CMK (cell line): ENCODE measurements around the gene POC1A.

Experiments
- DNase-seq: peaks from one replicate; pipeline ENCODE4 v3.0.0-alpha.2; 2010; ENCODE audit warnings: low read depth

POC1A gene

GRCh38 chr3:52126500-52126899 is 27.7 kb downstream of the POC1A start:
- DNase-seq = no peak

GRCh38 chr3:52126036-52126435 is 28.2 kb downstream of the POC1A start:
- no peak for DNase-seq

- no peak for DNase-seq
Observed at GRCh38 chr3:52124766-52125165, 29.5 kb downstream of the POC1A start.

GRCh38 chr3:52124126-52124525 is 30.1 kb downstream of the POC1A start:
- DNase-seq = no peak

GRCh38 chr3:52123106-52123725 is 31.0 kb downstream of the POC1A start:
- DNase-seq = peak; percentile 88

GRCh38 chr3:52122491-52122890 is 31.7 kb downstream of the POC1A start:
- DNase-seq = no peak

- DNase-seq = peak; percentile 52
Observed at GRCh38 chr3:52121813-52122212, 32.4 kb downstream of the POC1A start.

- DNase-seq = peak; percentile 77
Observed at GRCh38 chr3:52121464-52121805, 32.8 kb downstream of the POC1A start.

GRCh38 chr3:52120556-52121463 is 33.4 kb downstream of the POC1A start:
- no peak for DNase-seq

- no peak for DNase-seq
Observed at GRCh38 chr3:52119826-52120225, 34.4 kb downstream of the POC1A start.

- peak; percentile 9 for DNase-seq
Observed at GRCh38 chr3:52119099-52119498, 35.1 kb downstream of the POC1A start.

GRCh38 chr3:52118156-52118875 is 35.9 kb downstream of the POC1A start:
- no peak for DNase-seq

- no peak for DNase-seq
Observed at GRCh38 chr3:52117537-52117936, 36.7 kb downstream of the POC1A start.

GRCh38 chr3:52112056-52112455 is 42.2 kb downstream of the POC1A start:
- DNase-seq = no peak

- DNase-seq = no peak
Observed at GRCh38 chr3:52110502-52110901, 43.7 kb downstream of the POC1A start.

- no peak for DNase-seq
Observed at GRCh38 chr3:52109611-52110301, 44.5 kb downstream of the POC1A start.

- no peak for DNase-seq
Observed at GRCh38 chr3:52108302-52109232, 45.7 kb downstream of the POC1A start.

GRCh38 chr3:52106951-52107611 is 47.1 kb downstream of the POC1A start:
- DNase-seq = no peak

- no peak for DNase-seq
Observed at GRCh38 chr3:52104684-52105640, 49.3 kb downstream of the POC1A start.
